BJ (cell line): ENCODE data around the gene C10orf95. TPM values are rescaled to one million over a fixed set of nuclear protein-coding genes. Genes with fewer than 3 reads are reported as not detected.
"Not testable (repeated sequence)": the region's sequence is repeated elsewhere in the genome, so short reads cannot be mapped to it uniquely, and the experiment has no call there.

Source experiments
- CTCF ChIA-PET: fragments of 350-600 bp; formaldehyde crosslinking; extraction: SDS; loops from one replicate; lab custom pipeline; 2021; ENCODE audit warnings: antibody characterized with exemption, inconsistent platforms; lab: Yijun Ruan, JAX
- POLR2A ChIA-PET: fragments of 300-600 bp; sonication (Branson Sonifier 250); formaldehyde crosslinking; extraction: SDS; loops from one replicate; lab custom pipeline; 2021; ENCODE audit warnings: antibody characterized with exemption; lab: Charles Lee
- DNase-seq: peaks from one replicate; pipeline ENCODE4 v3.0.0-alpha.2; 2011; ENCODE audit warnings: low read depth
- H3K27me3 ChIP-seq: 2 replicates; pipeline ENCODE4 v1.6.0; 2011; ENCODE audit warnings: low read length; ENCODE audit not compliant: control insufficient read depth, insufficient read depth
- H3K36me3 ChIP-seq: 2 replicates; pipeline ENCODE4 v1.5.1; 2011; ENCODE audit warnings: low read length; ENCODE audit not compliant: control insufficient read depth, insufficient read depth
- H3K4me3 ChIP-seq: 2 replicates; pipeline ENCODE4 v1.5.1; 2011; ENCODE audit warnings: low read depth, mild to moderate bottlenecking, control low read depth, low read length
- CTCF ChIP-seq: IDR thresholded peaks from 2 replicates; pipeline ENCODE4 v1.5.1; 2011; ENCODE audit warnings: low read depth, mild to moderate bottlenecking, control low read depth, inconsistent platforms, low read length, moderate library complexity; ENCODE audit not compliant: insufficient read depth
- polyA minus RNA-seq: library from RNA; depleted of rRNA, polyadenylated mRNA; stranded (reverse); fragments of >200 nt; gene quantifications from 2 replicates; pipeline ENCODE4 v1.2.3, GENCODE V29; 2011; rRNA and poly(A)+ RNA removed
- polyA plus RNA-seq: library from polyadenylated mRNA; depleted of rRNA; stranded (reverse); fragments of >200 nt; gene quantifications from 2 replicates; pipeline ENCODE4 v1.2.3, GENCODE V29; 2011; rRNA removed

C10orf95 gene
- polyA plus RNA-seq (not detected in 2 replicates), polyA minus RNA-seq (not detected in 2 replicates)

GRCh38 chr10:102451105-102451969, at the start of gene C10orf95:
Gene C10orf95 (minus strand): TSS chr10:102451543. CDS start chr10:102451093, 450 bp downstream.
- TF ChIP-seq CTCF = no peak
- Histone ChIP-seq H3K36me3 (no peaks in the 10 kb centered on the region), H3K4me3 (peak within 1 kb of the TSS; percentile 72), H3K27me3 (no peaks in the 10 kb centered on the region)
- CTCF ChIA-PET = interaction anchor here (0.6 to 1.8 kb wide), 7 partner anchors 9 to 222 kb away, joined by 3 to 7 read pairs (median 3); partner anchors contain the start of gene FBXL15
- no peak for DNase-seq
- POLR2A ChIA-PET = interaction anchor here (0.6 kb wide), 1 partner anchor 155 kb away, joined by 3 read pairs; no protein-coding TSS in a partner anchor

GRCh38 chr10:102500686-102501085, 49.3 kb upstream of the C10orf95 start:
- not testable (repeated sequence) for H3K27me3 ChIP-seq, H3K36me3 ChIP-seq, H3K4me3 ChIP-seq, DNase-seq
- ChIA-PET POLR2A (interaction anchor here (0.6 kb wide), 2 partner anchors 15 to 211 kb away, joined by 3 to 4 read pairs; no protein-coding TSS in a partner anchor), CTCF (interaction anchor here (0.7 to 1.1 kb wide), 6 partner anchors 66 to 144 kb away, joined by 3 to 6 read pairs (median 3); partner anchors contain the start of gene TRIM8)

- H3K36me3 ChIP-seq = peaks cover 1% of the 10 kb centered on the region; the same call in 1 of the 2 replicates
- DNase-seq = no peak
- TF ChIP-seq CTCF = no peak
- CTCF ChIA-PET = no interaction called here
- H3K4me3 ChIP-seq = no peak overlapping the region
- POLR2A ChIA-PET = no interaction called here
- H3K27me3 ChIP-seq = no peaks in the 10 kb centered on the region
Measured at GRCh38 chr10:102499356-102499755, 48.0 kb upstream of the C10orf95 start.

- ChIA-PET POLR2A (no interaction called here), CTCF (interaction anchor here (0.6 to 2.6 kb wide), 4 partner anchors 19 to 86 kb away, joined by 3 to 13 read pairs (median 4); no protein-coding TSS in a partner anchor)
- no peak for DNase-seq
- peaks cover 1% of the 10 kb centered on the region; the same call in 1 of the 2 replicates for H3K36me3 ChIP-seq
- H3K27me3 ChIP-seq = no peaks in the 10 kb centered on the region
- H3K4me3 ChIP-seq = no peak overlapping the region
- no peak for TF ChIP-seq CTCF
Measured at GRCh38 chr10:102497545-102497944, 46.2 kb upstream of the C10orf95 start.

- Histone ChIP-seq H3K27me3 (no peaks in the 10 kb centered on the region), H3K36me3 (peaks cover 8% of the 10 kb centered on the region), H3K4me3 (no peak overlapping the region)
- DNase-seq = no peak
- TF ChIP-seq CTCF = no peak
- ChIA-PET CTCF (interaction anchor here (0.7 to 2.5 kb wide), 3 partner anchors 15 to 171 kb away, joined by 3 to 12 read pairs (median 3); no protein-coding TSS in a partner anchor), POLR2A (no interaction called here)
Measured at GRCh38 chr10:102493771-102494170, 42.4 kb upstream of the C10orf95 start.
